Measurements from ENCODE around the gene NCR2.

NCR2 gene

DNA sequence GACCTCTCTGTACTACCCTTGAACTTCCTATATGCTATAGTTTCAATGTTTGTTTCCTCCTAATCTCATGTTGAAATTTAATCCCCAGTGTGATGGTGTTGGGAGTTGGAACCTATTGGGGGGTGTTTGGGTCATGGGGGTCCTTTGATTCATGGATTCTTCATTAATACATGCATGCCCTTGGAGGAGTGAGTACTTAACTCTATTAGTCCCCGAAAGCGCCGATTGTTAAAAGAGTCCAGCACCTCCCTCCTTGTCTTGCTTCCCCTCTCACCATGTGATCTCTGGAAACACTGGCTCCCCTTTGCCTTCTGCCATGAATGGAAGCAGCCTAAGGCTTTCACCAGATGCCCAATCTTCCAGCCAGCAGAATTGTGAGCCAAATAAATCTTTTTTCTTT lies 31.7 kb downstream of the NCR2 start:
- H3K4me3 ChIP-seq (ENCODE audit: low read depth in 1 of 2, low read length in 2 of 2): no peak overlapping the region
- no peaks in the 10 kb centered on the region for H3K9me3 ChIP-seq (ENCODE audit: low read length)
- no peak overlapping the region for H3K9ac ChIP-seq (ENCODE audit: low read length)
- H3K27me3 ChIP-seq (ENCODE audit: control insufficient read depth in 1 of 2, insufficient read depth in 2 of 2, low read length in 2 of 2): peaks cover under 1 to 23% of the 10 kb centered on the region in 2 donors
- H3K4me1 ChIP-seq (ENCODE audit: insufficient read depth, low read length): peaks cover 9% of the 10 kb centered on the region
- H3K36me3 ChIP-seq (ENCODE audit: insufficient read depth, low read length): no peaks in the 10 kb centered on the region
- no peak overlapping the region for H3K27ac ChIP-seq (ENCODE audit: low read depth, low read length)

DNA sequence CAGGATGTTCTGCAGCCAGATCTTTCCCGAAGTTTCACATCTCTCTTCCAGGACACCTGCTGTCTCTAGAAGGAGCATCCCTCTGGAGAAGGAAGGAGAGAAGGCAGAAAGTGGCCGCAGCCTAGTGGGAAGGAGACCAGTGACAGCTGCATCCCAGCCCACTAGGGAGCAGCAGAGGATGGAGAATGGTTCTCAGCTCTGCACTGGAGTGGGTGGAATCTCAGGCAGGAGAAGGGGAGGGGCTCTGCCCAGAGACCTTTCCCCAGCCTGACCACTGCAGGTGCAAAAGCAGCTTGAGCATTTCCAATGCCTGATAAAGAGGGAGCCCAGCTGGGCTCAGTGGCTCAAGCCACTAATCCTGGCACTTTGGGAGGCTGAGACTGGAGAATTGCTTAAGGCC lies 32.3 kb downstream of the NCR2 start:
- Histone ChIP-seq H3K4me3 (ENCODE audit: low read depth in 1 of 2, low read length in 2 of 2) (no peak overlapping the region), H3K4me1 (ENCODE audit: insufficient read depth, low read length) (peaks cover 15% of the 10 kb centered on the region), H3K9ac (ENCODE audit: low read length) (no peak overlapping the region), H3K9me3 (ENCODE audit: low read length) (no peaks in the 10 kb centered on the region), H3K36me3 (ENCODE audit: insufficient read depth, low read length) (no peaks in the 10 kb centered on the region), H3K27me3 (ENCODE audit: control insufficient read depth in 1 of 2, insufficient read depth in 2 of 2, low read length in 2 of 2) (peaks cover 7 to 29% of the 10 kb centered on the region in 2 donors), H3K27ac (ENCODE audit: low read depth, low read length) (no peak overlapping the region)

DNA sequence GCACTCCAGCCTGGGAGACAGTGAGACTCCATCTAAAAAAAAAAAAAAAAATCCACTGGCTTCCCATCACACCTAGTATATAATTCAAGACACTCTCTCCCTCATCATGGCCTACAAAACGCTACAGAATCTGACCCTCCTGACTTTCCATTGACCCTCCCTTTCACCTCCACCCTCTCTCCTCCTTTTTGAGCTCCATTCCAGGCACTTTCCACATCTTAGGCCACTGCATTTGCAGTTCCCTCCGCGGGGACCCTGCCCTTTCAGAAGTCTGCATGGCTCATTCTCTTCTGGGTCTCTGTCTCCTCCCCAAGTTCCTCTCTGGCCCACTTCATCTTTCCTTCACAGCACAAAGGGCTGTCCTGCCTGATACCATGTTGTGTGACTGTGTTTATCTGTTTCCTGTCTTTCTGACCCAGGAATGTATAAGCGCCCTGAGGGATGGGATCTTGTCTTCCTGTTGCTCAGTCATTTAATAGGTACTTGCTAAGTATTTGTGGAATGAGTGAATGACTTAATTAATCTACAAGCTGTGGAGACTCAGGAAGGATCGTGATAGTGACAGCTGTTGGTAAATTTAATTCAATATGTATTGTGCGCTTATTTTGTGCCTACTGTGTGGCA lies 35.2 kb downstream of the NCR2 start:
- Histone ChIP-seq H3K27ac (ENCODE audit: low read depth, low read length) (no peak overlapping the region), H3K9me3 (ENCODE audit: low read length) (no peaks in the 10 kb centered on the region), H3K36me3 (ENCODE audit: insufficient read depth, low read length) (no peaks in the 10 kb centered on the region), H3K4me1 (ENCODE audit: insufficient read depth, low read length) (peaks cover 16% of the 10 kb centered on the region), H3K27me3 (ENCODE audit: control insufficient read depth in 1 of 2, insufficient read depth in 2 of 2, low read length in 2 of 2) (peaks cover 8 to 58% of the 10 kb centered on the region in 2 donors), H3K4me3 (ENCODE audit: low read depth in 1 of 2, low read length in 2 of 2) (no peak overlapping the region), H3K9ac (ENCODE audit: low read length) (no peak overlapping the region)

DNA sequence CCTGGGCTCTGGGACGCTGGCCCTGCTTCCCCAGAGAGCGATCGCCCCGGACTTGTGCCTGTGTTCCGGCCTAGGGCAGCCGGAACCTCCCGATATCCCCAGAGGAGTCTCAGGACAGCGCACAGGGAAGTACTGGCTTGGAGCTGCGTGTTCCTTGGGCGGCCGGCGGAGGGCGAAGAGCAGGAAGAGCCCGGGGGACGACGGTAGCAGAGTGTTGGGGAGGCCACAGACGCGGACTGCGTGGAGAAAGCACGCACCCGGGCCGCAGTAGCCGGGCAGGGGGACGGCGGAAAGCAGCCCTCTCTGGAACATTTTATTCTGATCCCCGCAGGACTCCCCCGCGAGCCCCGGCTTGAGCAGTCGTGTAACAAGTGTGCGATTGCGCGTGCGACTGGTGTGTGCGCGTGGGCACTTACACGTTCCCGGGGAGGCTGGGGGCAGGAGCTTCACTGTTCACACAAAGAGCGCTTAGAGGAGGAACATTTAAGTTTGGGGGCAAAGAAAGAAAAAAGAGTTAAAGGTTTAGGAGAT lies 36.1 kb downstream of the NCR2 start:
- Histone ChIP-seq H3K4me3 (ENCODE audit: low read depth in 1 of 2, low read length in 2 of 2) (peak overlapping the region; percentile 11 to 42), H3K36me3 (ENCODE audit: insufficient read depth, low read length) (no peaks in the 10 kb centered on the region), H3K27ac (ENCODE audit: low read depth, low read length) (peak overlapping the region; percentile 37), H3K9me3 (ENCODE audit: low read length) (no peaks in the 10 kb centered on the region), H3K4me1 (ENCODE audit: insufficient read depth, low read length) (peaks cover 16% of the 10 kb centered on the region), H3K9ac (ENCODE audit: low read length) (no peak overlapping the region), H3K27me3 (ENCODE audit: control insufficient read depth in 1 of 2, insufficient read depth in 2 of 2, low read length in 2 of 2) (peaks cover 8 to 67% of the 10 kb centered on the region in 2 donors)

DNA sequence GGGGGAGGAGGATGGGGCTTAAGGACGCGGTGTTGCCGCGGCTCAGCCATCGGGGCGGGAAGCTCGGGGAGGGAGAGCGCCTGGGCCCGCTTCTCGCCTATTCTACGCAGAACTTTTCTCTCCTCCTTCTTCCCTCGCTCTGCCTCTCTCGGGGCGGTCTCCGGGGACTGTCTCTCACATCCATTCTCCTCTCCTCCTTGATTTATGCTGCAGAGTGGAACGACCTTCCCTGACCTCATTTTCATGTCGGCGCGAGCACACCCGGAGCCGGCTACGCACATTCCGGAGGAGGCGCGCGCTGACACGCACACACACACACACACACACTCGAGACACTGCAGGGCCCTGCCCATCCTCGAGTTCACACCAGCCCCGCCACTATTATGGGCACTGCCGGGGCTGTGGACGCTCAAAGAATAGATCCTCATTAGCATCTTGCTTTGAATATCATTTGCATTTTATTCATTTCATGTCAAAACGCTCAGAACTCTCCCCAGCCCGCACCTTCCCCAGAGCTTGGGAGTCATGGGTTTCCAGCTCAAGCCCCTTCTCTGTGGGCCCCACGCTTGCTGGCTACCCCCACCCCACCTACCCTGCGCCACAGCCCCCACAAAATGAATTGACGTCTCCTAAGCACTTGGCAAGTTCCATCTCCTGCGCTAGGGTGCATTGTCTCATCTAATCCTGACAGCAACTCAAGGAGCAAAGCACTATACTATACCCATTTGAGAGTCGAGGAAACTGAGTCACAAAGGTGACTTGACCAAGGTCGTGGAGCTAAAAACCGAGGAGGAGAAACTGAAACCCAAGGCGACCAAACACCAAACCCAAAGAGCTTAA lies 36.8 kb downstream of the NCR2 start:
- H3K27ac ChIP-seq (ENCODE audit: low read depth, low read length): no peak overlapping the region

DNA sequence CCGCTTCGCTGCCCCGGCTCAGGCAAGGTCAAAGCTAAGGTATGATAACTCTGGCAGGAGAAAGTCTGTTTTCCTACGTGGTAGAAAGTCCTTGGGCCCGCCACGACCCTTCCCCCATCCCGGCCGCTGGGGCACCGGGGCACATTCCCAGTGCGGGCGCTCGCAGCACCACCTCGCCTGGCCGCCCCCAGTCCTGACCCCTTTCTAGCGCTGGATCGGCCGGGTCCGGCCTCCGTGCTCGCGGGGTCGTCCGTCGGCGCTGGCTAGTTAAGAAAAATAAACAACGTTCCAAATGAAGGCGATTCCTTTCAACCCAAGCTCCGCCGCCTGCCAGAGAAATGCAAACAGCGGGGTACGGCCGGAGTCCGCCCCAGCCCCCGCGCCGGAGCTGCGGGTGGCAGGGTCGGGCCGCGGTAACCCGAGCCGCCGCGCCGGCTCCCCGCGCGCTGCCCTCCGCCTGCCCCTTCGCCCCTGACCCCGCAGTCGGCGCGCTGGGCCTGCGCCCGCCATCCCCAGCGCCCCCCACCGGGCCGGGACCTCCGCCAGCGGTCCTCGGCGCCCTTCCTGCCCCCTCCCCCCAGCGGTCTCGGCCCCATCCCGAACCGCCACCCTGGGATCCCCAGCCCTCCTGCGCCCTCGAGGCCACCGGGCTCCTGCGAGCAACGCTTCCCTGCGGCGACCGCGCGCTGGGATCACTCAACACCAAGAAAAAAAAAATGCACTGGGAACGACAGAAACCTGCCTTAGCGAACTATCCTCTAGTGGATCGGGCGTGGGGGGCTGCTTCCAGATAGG lies 37.6 kb downstream of the NCR2 start:
- H3K4me1 ChIP-seq (ENCODE audit: insufficient read depth, low read length): peaks cover 16% of the 10 kb centered on the region

More for the DNA sequence above, 36.8 kb downstream of the NCR2 start:
- Histone ChIP-seq H3K27me3 (ENCODE audit: control insufficient read depth in 1 of 2, insufficient read depth in 2 of 2, low read length in 2 of 2) (peaks cover 8 to 67% of the 10 kb centered on the region in 2 donors), H3K36me3 (ENCODE audit: insufficient read depth, low read length) (no peaks in the 10 kb centered on the region), H3K9ac (ENCODE audit: low read length) (no peak overlapping the region), H3K4me1 (ENCODE audit: insufficient read depth, low read length) (peaks cover 16% of the 10 kb centered on the region), H3K4me3 (ENCODE audit: low read depth in 1 of 2, low read length in 2 of 2) (peak overlapping the region; percentile 6 to 42), H3K9me3 (ENCODE audit: low read length) (no peaks in the 10 kb centered on the region)

DNA sequence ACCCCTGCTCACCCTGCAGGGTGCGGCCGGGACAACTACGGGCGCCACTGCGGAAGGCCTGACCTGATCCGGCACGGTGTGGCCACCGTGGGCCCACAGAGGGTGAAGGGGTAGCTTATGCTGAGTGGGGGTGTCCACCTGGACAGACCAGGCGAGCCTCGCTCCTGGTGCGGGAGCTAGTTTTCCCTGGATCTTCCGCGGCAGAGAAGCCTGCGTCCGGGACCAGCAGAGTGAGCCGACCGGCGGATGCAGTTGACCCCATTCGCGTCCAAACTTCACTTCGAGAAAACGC lies 38.2 kb downstream of the NCR2 start:
- Histone ChIP-seq H3K36me3 (ENCODE audit: insufficient read depth, low read length) (no peaks in the 10 kb centered on the region), H3K27me3 (ENCODE audit: control insufficient read depth in 1 of 2, insufficient read depth in 2 of 2, low read length in 2 of 2) (peaks cover 8 to 67% of the 10 kb centered on the region in 2 donors), H3K9ac (ENCODE audit: low read length) (no peak overlapping the region), H3K4me1 (ENCODE audit: insufficient read depth, low read length) (peaks cover 16% of the 10 kb centered on the region), H3K27ac (ENCODE audit: low read depth, low read length) (no peak overlapping the region), H3K9me3 (ENCODE audit: low read length) (no peaks in the 10 kb centered on the region), H3K4me3 (ENCODE audit: low read depth in 1 of 2, low read length in 2 of 2) (no peak overlapping the region)

More for the DNA sequence above, 37.6 kb downstream of the NCR2 start:
- H3K4me3 ChIP-seq (ENCODE audit: low read depth in 1 of 2, low read length in 2 of 2): no peak overlapping the region
- H3K36me3 ChIP-seq (ENCODE audit: insufficient read depth, low read length): no peaks in the 10 kb centered on the region
- peaks cover 8 to 67% of the 10 kb centered on the region in 2 donors for H3K27me3 ChIP-seq (ENCODE audit: control insufficient read depth in 1 of 2, insufficient read depth in 2 of 2, low read length in 2 of 2)
- no peak overlapping the region for H3K9ac ChIP-seq (ENCODE audit: low read length)
- no peaks in the 10 kb centered on the region for H3K9me3 ChIP-seq (ENCODE audit: low read length)
- no peak overlapping the region for H3K27ac ChIP-seq (ENCODE audit: low read depth, low read length)

DNA sequence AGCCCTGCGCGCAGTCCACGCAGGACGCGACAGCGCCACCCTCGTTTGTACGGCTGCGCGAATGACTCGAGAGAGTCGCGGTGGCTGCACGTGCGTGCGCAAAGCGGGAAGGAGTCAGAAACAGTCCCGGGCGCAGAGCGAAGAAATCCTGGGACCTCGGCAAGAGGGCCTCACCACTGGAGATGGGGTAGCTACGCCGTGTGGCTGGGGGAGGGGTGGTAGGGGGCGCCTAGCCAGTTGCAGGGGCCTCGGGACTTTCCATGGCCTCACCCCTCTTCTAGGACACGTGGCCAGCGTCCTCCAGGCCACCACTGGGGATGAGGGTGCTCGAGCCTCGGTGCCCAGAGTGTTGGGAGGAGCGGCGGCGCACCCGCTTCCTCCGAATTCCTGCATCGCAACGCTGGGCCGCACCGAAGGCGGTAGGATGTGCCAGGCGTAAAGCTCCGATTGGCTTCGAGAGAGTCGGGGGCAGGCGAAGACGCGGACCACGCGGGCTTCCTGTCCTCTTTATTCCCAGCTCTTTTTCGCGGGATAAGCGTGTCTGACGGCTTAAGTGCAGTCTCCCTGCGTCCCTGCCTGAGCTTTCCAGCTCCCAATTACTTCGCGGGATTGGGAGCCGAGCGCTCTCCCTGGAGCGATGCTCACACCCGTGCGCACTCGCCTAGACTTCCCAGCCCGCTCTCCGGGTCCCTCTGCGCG lies 38.7 kb downstream of the NCR2 start:
- no peak overlapping the region for H3K9ac ChIP-seq (ENCODE audit: low read length)
- H3K27ac ChIP-seq (ENCODE audit: low read depth, low read length): no peak overlapping the region
- H3K4me3 ChIP-seq (ENCODE audit: low read depth in 1 of 2, low read length in 2 of 2): no peak overlapping the region
- H3K4me1 ChIP-seq (ENCODE audit: insufficient read depth, low read length): peaks cover 14% of the 10 kb centered on the region
- no peaks in the 10 kb centered on the region for H3K9me3 ChIP-seq (ENCODE audit: low read length)
- H3K27me3 ChIP-seq (ENCODE audit: control insufficient read depth in 1 of 2, insufficient read depth in 2 of 2, low read length in 2 of 2): peaks cover 8 to 65% of the 10 kb centered on the region in 2 donors
- H3K36me3 ChIP-seq (ENCODE audit: insufficient read depth, low read length): no peaks in the 10 kb centered on the region

DNA sequence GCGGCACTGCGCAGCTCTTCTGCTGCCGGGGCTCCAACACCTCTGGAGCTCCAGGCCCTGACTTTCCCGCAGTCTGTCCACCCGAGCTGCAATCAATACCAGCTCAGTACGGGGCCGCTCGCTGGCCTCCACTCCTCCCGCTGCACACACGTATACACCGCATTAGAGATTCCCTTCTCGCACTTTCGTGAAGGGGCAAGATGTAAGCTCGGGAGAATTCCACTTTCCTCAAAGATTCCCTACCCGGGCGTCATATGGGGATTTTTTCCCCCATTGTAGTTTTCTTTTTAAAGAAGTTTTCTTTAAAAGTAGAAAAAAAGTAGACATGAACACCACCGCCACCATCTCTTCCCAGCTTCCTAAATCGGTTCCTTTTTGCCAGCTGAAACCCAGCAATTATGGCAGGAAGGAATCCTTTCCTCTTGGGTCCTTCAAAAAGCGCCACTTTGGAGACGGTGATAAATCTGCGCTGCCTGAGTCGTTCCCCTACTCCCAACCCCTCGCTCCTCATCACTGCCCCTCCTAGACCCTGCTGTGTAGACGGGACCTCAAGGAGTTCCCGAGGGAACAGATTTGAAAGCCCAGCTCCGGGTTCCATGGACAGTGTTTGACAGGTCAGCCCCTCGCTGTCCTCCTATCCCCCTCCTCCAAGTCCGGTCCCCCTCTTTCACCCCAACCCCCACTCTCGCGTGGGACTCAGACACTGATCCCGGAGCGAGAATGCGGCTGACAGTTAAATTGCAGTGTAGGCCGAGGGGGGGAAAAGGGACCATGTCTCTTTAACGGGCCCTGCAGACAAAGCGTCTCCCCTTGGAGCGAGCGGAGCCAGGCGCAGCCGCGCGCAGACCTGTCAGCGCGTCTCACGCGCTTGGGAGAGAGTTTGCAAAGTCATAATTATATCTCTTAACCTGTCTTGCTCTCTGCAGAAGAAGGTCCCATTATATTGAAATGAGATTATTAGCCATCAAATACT lies 39.5 kb downstream of the NCR2 start:
- Histone ChIP-seq H3K27me3 (ENCODE audit: control insufficient read depth in 1 of 2, insufficient read depth in 2 of 2, low read length in 2 of 2) (peaks cover 8 to 57% of the 10 kb centered on the region in 2 donors), H3K27ac (ENCODE audit: low read depth, low read length) (no peak overlapping the region), H3K9ac (ENCODE audit: low read length) (no peak overlapping the region), H3K9me3 (ENCODE audit: low read length) (no peaks in the 10 kb centered on the region), H3K4me3 (ENCODE audit: low read depth in 1 of 2, low read length in 2 of 2) (no peak overlapping the region), H3K4me1 (ENCODE audit: insufficient read depth, low read length) (peaks cover 11% of the 10 kb centered on the region), H3K36me3 (ENCODE audit: insufficient read depth, low read length) (no peaks in the 10 kb centered on the region)

DNA sequence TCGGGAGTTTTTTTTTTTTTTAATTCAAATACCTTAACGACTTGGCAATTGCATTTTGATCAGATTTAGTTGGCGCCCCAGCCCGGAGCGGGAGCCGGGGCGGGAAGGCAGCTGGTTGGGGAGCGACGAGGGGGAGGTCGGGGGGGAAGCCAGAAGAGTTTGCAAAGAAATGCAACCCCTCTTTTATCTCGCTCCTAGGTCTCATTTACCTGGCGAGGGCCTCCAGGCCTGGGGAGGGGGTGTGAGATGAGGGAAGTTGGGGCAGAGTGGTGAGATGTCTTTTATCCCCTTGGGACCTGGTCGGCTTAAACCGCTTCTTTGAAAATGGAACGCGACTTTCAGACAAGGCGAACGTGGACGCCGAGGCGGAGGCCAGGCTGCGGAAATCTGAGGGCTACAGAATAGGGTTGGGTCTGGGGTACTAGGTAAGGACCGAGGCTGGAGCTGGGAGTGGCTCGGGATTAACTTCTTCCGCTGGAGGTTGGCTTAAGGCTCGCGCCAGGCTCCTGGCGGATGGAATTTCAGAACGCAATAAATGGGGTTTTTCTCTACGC lies 40.3 kb downstream of the NCR2 start:
- Histone ChIP-seq H3K27me3 (ENCODE audit: control insufficient read depth in 1 of 2, insufficient read depth in 2 of 2, low read length in 2 of 2) (peaks cover 8 to 51% of the 10 kb centered on the region in 2 donors), H3K4me3 (ENCODE audit: low read depth in 1 of 2, low read length in 2 of 2) (no peak overlapping the region), H3K36me3 (ENCODE audit: insufficient read depth, low read length) (no peaks in the 10 kb centered on the region), H3K27ac (ENCODE audit: low read depth, low read length) (no peak overlapping the region), H3K4me1 (ENCODE audit: insufficient read depth, low read length) (peaks cover 11% of the 10 kb centered on the region), H3K9me3 (ENCODE audit: low read length) (no peaks in the 10 kb centered on the region), H3K9ac (ENCODE audit: low read length) (no peak overlapping the region)
